NCI-H2107 (cell line): ENCODE results near the gene EMID1.

Experiments
- DNase-seq: peaks from one replicate; lab custom pipeline; 2025; lab: John Stamatoyannopoulos, UW

The EMID1 gene

GRCh38 chr22:29195118-29195963 lies 10.4 kb upstream of the EMID1 start:
- no peak for DNase-seq

DNA sequence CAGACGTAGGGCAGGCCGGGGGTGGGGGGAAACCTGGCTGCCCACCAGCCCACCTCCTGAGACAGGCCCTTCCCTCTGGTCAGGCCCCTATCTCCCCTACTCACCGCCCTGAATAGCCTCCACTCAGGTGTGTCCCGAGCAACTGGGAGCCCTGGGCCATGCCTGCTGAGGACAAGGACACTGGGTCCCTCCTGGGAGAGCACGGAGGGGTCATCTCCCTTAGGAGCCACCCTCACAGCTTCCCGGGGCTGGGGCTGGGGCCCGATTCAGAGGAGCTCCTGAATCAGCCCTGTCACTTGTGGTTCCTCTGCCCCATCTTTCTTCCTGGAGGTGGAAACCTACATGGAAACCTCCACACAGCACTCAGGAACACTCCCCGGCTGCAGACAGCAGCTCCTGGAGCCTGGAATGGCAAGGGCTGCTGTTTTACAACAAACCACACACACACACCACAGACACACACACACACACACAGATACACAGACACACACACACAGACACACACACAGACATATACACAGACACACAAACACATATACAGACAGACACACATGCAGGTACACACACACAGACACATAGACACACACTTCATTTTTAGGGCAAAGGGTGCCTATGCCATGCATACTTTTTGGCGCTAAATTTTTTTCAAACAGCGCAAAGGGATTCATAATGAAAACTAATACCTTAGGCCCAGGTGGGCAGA lies 9.6 kb upstream of the EMID1 start:
- no peak for DNase-seq

- no peak for DNase-seq
Observed at GRCh38 chr22:29197096-29197495, 8.6 kb upstream of the EMID1 start.

- no peak for DNase-seq
Observed at GRCh38 chr22:29198240-29198639, 7.5 kb upstream of the EMID1 start.

DNA sequence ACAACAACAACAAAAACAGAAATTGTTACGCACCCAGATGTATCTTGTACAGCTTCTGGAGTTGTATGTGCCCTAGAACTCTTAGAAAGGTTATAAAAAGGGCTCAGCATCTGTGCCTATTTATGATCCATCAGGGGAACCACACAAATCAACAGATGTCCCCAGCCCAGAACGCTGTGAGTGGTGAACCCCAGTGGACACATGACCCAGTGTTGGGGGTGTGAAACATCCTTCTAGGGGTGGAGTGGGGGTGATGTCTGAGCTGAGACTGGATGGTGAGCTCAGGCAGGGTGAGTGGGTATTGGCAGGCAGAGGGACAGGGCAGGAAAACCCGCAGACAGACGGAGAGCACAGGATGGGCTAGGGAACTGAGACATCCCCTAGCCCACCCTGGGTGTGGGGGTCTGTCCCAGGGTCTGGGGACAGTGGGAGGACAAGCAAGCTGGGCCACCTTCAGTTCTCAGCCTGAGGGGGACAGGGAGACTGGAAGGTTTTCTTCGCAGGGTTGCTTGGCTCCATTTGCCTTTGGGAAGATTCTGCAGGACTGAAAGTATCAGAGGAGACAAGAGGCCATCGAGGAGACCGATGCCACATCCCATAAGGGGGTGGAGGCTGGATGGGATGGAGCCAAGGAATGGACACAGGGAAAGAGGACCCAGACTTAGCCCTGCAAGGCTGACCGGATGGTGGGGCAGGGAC lies 5.8 kb upstream of the EMID1 start:
- DNase-seq = no peak

DNA sequence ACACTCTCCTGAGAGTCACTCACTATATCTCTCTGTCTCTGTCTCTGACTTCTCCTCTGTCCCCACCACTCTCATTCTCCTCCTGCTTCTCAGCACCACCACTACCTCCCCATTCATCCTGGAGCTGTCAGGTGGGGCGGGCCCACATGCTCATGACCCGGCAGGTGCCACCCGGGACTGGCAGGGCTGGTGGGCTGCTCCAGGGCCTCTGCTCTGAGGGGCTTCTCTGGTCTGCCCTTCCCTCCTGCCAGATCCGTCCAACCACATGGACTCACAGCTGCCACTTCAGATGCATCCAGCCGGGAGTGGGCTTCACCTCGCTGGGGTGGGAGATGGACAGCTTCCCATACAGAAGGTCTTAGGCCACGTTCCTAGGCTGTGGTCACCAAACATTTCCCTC lies 4.8 kb upstream of the EMID1 start:
- no peak for DNase-seq

DNA sequence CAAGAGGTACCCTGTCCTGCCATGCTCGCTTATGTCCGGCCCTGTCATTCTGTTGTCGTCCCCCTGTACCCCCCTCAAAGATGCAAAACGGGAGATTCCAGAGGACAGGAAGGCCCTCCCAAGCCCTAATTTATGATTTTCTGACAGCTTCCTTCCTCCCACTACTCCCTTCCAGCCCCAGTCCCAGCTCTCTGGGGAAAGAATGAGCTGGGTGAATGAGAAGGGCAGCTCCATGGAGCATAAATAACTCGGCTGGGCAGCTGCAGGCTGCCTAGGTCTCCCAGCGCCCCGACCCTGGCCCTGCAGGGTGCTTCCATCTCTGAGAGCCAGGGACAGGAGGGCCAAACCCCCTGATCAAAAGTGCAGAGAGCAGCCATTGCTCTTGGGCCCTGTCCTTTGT lies 3.9 kb upstream of the EMID1 start:
- no peak for DNase-seq

- no peak for DNase-seq
Observed at GRCh38 chr22:29202212-29203192, 3.2 kb upstream of the EMID1 start.

- DNase-seq = no peak
Observed at GRCh38 chr22:29203488-29204454, 1.9 kb upstream of the EMID1 start.

DNA sequence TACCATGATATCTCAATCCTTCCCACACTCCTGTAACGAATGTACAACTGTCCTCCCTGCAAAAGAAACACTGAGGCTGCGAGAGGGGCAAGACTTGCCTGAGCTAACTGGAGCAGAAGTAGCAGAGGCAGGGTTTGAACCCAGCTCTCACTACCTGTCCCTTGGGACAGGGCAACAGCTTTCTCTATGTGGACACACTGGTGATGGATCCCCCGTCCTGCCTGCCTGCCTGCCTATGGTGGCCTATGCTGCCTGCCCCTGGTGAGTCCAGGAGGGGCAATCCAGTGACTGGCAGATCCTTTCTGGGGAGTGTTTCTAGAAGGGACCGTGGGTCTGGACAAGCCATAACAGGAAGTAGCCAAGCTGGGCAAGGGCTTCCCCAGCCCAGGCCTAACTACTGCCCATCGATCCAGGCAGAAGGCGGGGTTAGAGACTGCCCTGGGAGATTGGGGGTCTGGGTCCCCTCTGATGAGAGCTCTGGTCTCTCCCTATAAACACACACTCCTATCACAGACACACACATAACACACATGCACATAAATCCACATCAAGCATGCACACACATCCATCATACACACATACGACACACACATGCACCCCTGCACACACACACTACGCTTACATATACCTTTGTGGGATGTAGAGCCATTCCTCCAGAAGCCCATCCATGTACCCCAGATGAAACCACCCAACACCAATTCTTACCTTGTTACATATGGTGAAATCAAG lies 1.1 kb upstream of the EMID1 start:
- no peak for DNase-seq

- no peak for DNase-seq
Observed at GRCh38 chr22:29205252-29205593, 473 bp upstream of the EMID1 start.

DNA sequence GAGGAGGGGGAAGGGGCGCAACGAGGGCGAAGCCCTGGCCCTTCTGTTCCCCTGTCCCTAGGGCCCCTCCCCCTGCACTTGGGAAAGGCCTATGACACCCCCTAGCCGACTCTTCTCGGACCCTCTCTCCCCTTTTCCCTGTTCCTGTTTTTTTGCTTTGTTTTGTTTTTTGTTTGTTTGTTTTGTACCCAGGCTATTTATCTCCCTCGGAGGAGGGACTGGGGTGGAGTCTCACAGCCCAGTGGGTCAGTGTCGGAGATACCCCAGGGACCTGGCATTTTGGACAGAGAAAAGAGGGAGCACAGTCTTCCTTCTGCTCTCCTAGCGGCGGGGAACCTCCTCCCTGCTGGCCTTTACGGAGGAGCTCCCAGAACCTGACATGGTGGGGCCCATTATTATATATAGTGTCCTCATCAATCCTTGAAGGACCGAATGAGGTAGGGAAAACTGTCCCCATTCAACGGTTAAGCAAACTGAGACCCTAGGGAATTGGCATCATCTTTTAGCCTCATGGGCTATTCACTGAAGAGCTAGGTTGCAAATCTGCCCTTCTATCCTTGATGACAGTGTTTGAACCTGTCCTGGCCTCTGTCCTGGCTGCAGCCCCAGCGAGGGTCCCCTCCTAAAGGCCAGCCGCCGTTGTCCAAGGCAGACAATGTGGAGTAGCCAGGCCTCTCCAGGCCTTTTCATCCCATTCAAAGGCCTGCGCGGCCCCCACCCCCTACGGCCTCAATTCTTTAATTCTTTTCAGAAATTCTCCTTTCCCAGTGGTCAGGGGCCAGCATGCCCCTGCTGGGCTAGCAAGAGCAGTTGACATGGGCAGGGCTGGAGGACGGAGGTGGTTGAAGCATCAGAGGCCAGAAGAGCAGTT lies 911 bp downstream of the EMID1 start:
- DNase-seq = no peak

DNA sequence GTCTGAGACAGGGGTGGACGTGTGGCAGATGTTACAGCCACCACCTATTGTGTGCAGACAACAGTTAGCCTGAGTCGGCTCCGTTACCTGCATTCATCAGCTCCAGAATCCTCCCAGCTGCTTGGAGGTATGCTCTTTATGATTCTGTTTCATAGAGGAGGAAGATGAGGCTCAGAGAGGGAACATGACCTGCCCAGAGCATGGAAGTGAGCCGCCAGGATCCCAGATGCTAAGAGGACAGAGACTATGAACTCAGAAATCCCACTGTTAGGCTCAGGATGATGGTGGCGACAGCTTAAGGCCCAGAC lies 1.5 kb downstream of the EMID1 start:
- no peak for DNase-seq

DNA sequence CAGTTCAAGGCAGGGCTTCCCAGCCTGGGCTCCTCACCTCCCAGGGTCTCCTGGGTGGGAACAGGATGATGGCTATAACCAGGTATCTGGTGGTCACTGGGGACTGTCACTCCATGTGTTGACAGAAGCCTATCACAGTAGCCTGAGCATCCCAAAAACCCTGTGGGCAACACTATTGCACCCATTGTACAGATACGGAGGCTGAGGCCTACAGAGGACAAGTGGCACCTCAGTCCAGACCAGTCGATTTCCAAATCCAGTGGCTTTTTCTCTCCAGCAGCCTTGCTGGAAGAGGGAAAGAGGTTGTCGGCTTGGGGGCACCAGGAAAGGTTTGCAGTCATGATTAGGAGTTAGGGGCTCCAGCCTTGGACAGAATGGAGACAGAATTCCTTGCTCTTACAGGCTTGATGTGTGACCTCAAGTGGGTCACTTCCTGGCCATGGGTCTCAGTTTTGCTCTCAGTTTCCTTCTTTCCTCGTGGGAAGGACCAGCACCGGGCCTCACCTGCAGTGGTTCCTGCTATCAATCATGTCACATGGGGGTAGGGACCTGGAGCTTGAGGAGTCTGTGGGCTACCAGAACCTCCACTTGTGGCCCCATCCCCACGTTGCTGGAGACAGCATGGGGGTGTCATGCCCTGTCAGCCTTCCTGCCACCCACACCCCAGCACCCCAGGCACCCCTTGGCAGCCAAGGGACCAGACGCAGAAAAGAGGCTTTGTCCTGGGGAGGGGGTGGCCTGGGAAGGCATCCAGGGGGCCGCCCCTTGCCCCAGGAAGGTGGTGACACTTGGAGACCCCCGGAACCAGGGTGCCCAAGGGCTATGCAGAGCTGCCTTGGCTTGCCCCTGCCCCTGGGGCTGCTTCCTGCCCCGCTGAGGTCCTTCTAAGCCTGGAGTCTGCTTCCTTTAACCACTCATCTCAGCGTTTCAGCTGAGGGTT lies 2.1 kb downstream of the EMID1 start:
- no peak for DNase-seq

- no peak for DNase-seq
Observed at GRCh38 chr22:29208502-29208862, 2.8 kb downstream of the EMID1 start.

GRCh38 chr22:29208879-29209623 lies 3.4 kb downstream of the EMID1 start:
- DNase-seq = no peak

GRCh38 chr22:29209624-29209929 lies 3.9 kb downstream of the EMID1 start:
- DNase-seq = no peak

DNA sequence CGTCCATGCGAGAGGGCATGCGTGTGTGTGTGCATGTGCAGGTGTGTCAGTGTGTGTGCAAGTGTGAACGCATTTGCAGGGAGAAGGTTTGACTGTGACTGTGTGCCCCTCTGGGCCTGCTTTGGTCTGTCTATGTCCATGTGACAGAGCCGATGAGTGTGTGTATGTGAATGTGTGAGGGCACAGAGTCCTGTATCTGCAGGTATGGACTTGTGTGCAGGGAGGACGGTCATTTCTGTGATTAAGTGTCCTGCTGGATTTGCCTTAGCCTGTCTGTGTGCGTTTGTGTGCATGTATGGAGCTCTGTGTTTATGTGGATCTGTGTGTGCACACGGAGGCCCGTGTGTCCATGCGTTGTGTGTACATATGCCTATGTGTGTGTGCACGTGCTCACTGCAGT lies 5.4 kb downstream of the EMID1 start:
- DNase-seq = no peak
